GM23248 (cell line): ENCODE data around the gene ELANE. TPM values are rescaled to one million over a fixed set of nuclear protein-coding genes. Genes with fewer than 3 reads are reported as not detected.
"Not testable (repeated sequence)": the region's sequence is repeated elsewhere in the genome, so short reads cannot be mapped to it uniquely, and the experiment has no call there.

Experiments
- DNase-seq: peaks from one replicate; pipeline ENCODE4 v3.0.0-alpha.2; 2015
- H2AFZ ChIP-seq: fragments of 200-600 bp; sonication (generic); 2 replicates; pipeline ENCODE4 v1.6.1; 2016; ENCODE audit warnings: antibody characterized with exemption
- H3F3A ChIP-seq: fragments of 200-600 bp; sonication (generic); 2 replicates; pipeline ENCODE4 v1.6.1; 2016; ENCODE audit warnings: mild to moderate bottlenecking, antibody characterized with exemption, mixed run types; ENCODE audit not compliant: insufficient read depth
- H3K27ac ChIP-seq: fragments of 200-600 bp; sonication (generic); 2 replicates; pipeline ENCODE4 v1.5.1; 2016; ENCODE audit warnings: mild to moderate bottlenecking
- H3K27me3 ChIP-seq: fragments of 200-600 bp; sonication (generic); replicated peaks from 2 replicates; pipeline ENCODE4 v1.6.1; 2016; ENCODE audit warnings: mild to moderate bottlenecking; ENCODE audit not compliant: insufficient read depth
- H3K36me3 ChIP-seq: fragments of 200-600 bp; sonication (generic); 2 replicates; pipeline ENCODE4 v1.6.1; 2016; ENCODE audit warnings: low read depth, mild to moderate bottlenecking
- H3K4me1 ChIP-seq: fragments of 200-600 bp; sonication (generic); 2 replicates; pipeline ENCODE4 v1.6.1; 2016; ENCODE audit warnings: mild to moderate bottlenecking; ENCODE audit not compliant: insufficient read depth
- H3K4me2 ChIP-seq: fragments of 200-600 bp; sonication (generic); one replicate; pipeline ENCODE4 v1.6.1; 2016; ENCODE audit warnings: mild to moderate bottlenecking; ENCODE audit not compliant: unreplicated experiment
- H3K4me3 ChIP-seq: fragments of 200-600 bp; sonication (generic); 2 replicates; pipeline ENCODE4 v1.5.1; 2016; ENCODE audit warnings: mild to moderate bottlenecking
- H3K79me2 ChIP-seq: fragments of 200-600 bp; sonication (generic); 2 replicates; pipeline ENCODE4 v1.6.1; 2016; ENCODE audit warnings: mild to moderate bottlenecking; ENCODE audit not compliant: insufficient read depth
- H3K9ac ChIP-seq: fragments of 200-600 bp; sonication (generic); 2 replicates; pipeline ENCODE4 v1.6.1; 2016; ENCODE audit warnings: mild to moderate bottlenecking
- H3K9me2 ChIP-seq: fragments of 200-600 bp; sonication (generic); 2 replicates; pipeline ENCODE4 v1.6.1; 2016; ENCODE audit warnings: mixed run types, mild to moderate bottlenecking, moderate library complexity; ENCODE audit not compliant: insufficient read depth
- H3K9me3 ChIP-seq: fragments of 200-600 bp; sonication (generic); one replicate; pipeline ENCODE4 v1.6.1; 2017; ENCODE audit warnings: low read depth
- H4K20me1 ChIP-seq: fragments of 200-600 bp; sonication (generic); 2 replicates; pipeline ENCODE4 v1.6.0; 2016; ENCODE audit not compliant: insufficient read depth
- EZH2 ChIP-seq: fragments of 200-600 bp; sonication (generic); IDR thresholded peaks from 2 replicates; pipeline ENCODE4 v1.6.1; 2018; ENCODE audit warnings: antibody characterized with exemption, mild to moderate bottlenecking; ENCODE audit not compliant: insufficient read depth, poor library complexity, severe bottlenecking
- EZH2phosphoT487 ChIP-seq: fragments of 200-600 bp; sonication (generic); IDR thresholded peaks from 2 replicates; pipeline ENCODE4 v1.6.1; 2018; ENCODE audit warnings: antibody characterized with exemption, moderate library complexity, mild to moderate bottlenecking, low read depth; ENCODE audit not compliant: insufficient read depth
- WGBS, 2 experiments: methylation state at CpG; one replicate each; pipeline ENCODE4 v1.1.6; 2015 to 2017; ENCODE audit warnings: low lambda C conversion rate in 2 of 2, low coverage in 1 of 2; ENCODE audit errors: missing lambda C conversion rate in 2 of 2; 5-methylcytosine and 5-hydroxymethylcytosine counted together
- in situ Hi-C: fragments of 300-500 bp; cut with MboI; formaldehyde crosslinking; loops from 2 replicates; pipeline ENCODE4 v1.15.0; 2020
- polyA plus RNA-seq: library from polyadenylated mRNA; unstranded; fragments of >200 nt; fragmentation: Nextera tagmentation; extraction: Ambion mirVana; gene quantifications from 2 replicates; pipeline ENCODE4 v1.2.1, GENCODE V29; 2016
- total RNA-seq: library from RNA; depleted of rRNA; stranded (reverse); fragments of >200 nt; shearing (Covaris generic); gene quantifications from 2 replicates; pipeline ENCODE4 v1.2.3, GENCODE V29; 2014

Gene ELANE
- total and polyA plus RNA-seq, 2 experiments from 2014 or later: 0.34 TPM; not detected in 1

- 15 to 29% methylated on average over 7 to 12 of the region's 12 CpGs for WGBS, 2 experiments
- Histone ChIP-seq H4K20me1 (no peaks in the 10 kb centered on the region), H3K9ac (no peak overlapping the region), H3K27ac (no peak overlapping the region), H3K9me3 (no peaks in the 10 kb centered on the region), H3K4me3 (no peak overlapping the region), H3K27me3 (peaks cover 38% of the 10 kb centered on the region), H2AFZ (no peak overlapping the region), H3F3A (0 out of 2 replicates have a peak, but pooled peaks cover 3% of the 10 kb centered on the region), H3K4me1 (0 out of 2 replicates have a peak, but pooled peaks cover 4% of the 10 kb centered on the region), H3K79me2 (no peaks in the 10 kb centered on the region), H3K36me3 (no peaks in the 10 kb centered on the region), H3K9me2 (no peaks in the 10 kb centered on the region), H3K4me2 (no peak overlapping the region)
- in situ Hi-C loops: no loop called here
- DNase-seq: peak; percentile 40
- no peak for TF ChIP-seq EZH2
- no peak for TF ChIP-seq EZH2phosphoT487
Observed at GRCh38 chr19:848386-848921, 3.6 kb upstream of the ELANE start.

GRCh38 chr19:849195-849594 lies 2.9 kb upstream of the ELANE start:
- H3K4me2 ChIP-seq, H3K9me2 ChIP-seq, H3K79me2 ChIP-seq, H3K9ac ChIP-seq, H3F3A ChIP-seq, H4K20me1 ChIP-seq, in situ Hi-C loops, H3K4me3 ChIP-seq, H3K9me3 ChIP-seq, H2AFZ ChIP-seq, H3K36me3 ChIP-seq, H3K27ac ChIP-seq, H3K4me1 ChIP-seq, DNase-seq: not testable (repeated sequence)
- 61 to 62% methylated on average over 8 of the region's 8 CpGs for WGBS, 2 experiments
- H3K27me3 ChIP-seq: peaks cover 34% of the 10 kb centered on the region

- no peaks in the 10 kb centered on the region for H3K36me3 ChIP-seq
- H3K27ac ChIP-seq: peak overlapping the region; percentile 66
- H3K79me2 ChIP-seq: no peaks in the 10 kb centered on the region
- peak; percentile 91 for DNase-seq
- H2AFZ ChIP-seq: peak overlapping the region; percentile 86
- peak overlapping the region; percentile 75 for H3K9ac ChIP-seq
- peaks cover 23% of the 10 kb centered on the region for H3K27me3 ChIP-seq
- in situ Hi-C loops: no loop called here
- no peaks in the 10 kb centered on the region for H3K9me2 ChIP-seq
- H3K4me2 ChIP-seq: peak overlapping the region; percentile 69
- TF ChIP-seq EZH2phosphoT487 (no peak), EZH2 (no peak)
- H3K9me3 ChIP-seq: no peaks in the 10 kb centered on the region
- peak overlapping the region; percentile 44 for H3K4me3 ChIP-seq
- 10 to 16% methylated on average over 22 to 28 of the region's 28 CpGs for WGBS, 2 experiments
- no peaks in the 10 kb centered on the region for H4K20me1 ChIP-seq
- 0 out of 2 replicates have a peak, but pooled peaks cover 3% of the 10 kb centered on the region for H3F3A ChIP-seq
- H3K4me1 ChIP-seq: 0 out of 2 replicates have a peak, but pooled peaks cover 4% of the 10 kb centered on the region
Observed at GRCh38 chr19:850221-850978, 1.7 kb upstream of the ELANE start.

GRCh38 chr19:850979-851335 lies 1.1 kb upstream of the ELANE start:
- no peaks in the 10 kb centered on the region for H3K79me2 ChIP-seq
- TF ChIP-seq EZH2 (no peak), EZH2phosphoT487 (no peak)
- no peaks in the 10 kb centered on the region for H4K20me1 ChIP-seq
- H3K4me1 ChIP-seq: 0 out of 2 replicates have a peak, but pooled peaks cover 4% of the 10 kb centered on the region
- 0 out of 2 replicates have a peak, but pooled peaks cover 3% of the 10 kb centered on the region for H3F3A ChIP-seq
- H3K27me3 ChIP-seq: peaks cover 23% of the 10 kb centered on the region
- peak overlapping the region; percentile 86 for H2AFZ ChIP-seq
- DNase-seq: no peak
- in situ Hi-C loops: no loop called here
- H3K36me3 ChIP-seq: no peaks in the 10 kb centered on the region
- H3K4me3 ChIP-seq: peak overlapping the region; percentile 44
- no peaks in the 10 kb centered on the region for H3K9me3 ChIP-seq
- H3K27ac ChIP-seq: peak overlapping the region; percentile 66
- H3K4me2 ChIP-seq: peak overlapping the region; percentile 69
- peak overlapping the region; percentile 75 for H3K9ac ChIP-seq
- no peaks in the 10 kb centered on the region for H3K9me2 ChIP-seq
- WGBS, 2 experiments: 27 to 35% methylated on average over 12 to 13 of the region's 13 CpGs
